H1 (cell line): ENCODE results near the gene REL. TPM values are rescaled to one million over a fixed set of nuclear protein-coding genes. Genes with fewer than 3 reads are reported as not detected.

Experiments used
- CTCF ChIA-PET: fragments of 300-600 bp; sonication (Branson Sonifier 250); formaldehyde crosslinking; loops from one replicate; lab custom pipeline; 2021; ENCODE audit not compliant: partially characterized antibody; lab: Charles Lee
- POLR2A ChIA-PET: fragments of 300-600 bp; sonication (Branson Sonifier 250); formaldehyde crosslinking; loops from one replicate; lab custom pipeline; 2021; ENCODE audit warnings: inconsistent platforms; ENCODE audit not compliant: partially characterized antibody; lab: Charles Lee
- DNase-seq, 2 experiments: peaks; one replicate each; pipeline versions ENCODE4 v3.0.0 to v3.0.0-alpha.2; 2010 to 2022; ENCODE audit warnings: low spot score in 2 of 2, low read depth in 1 of 2, mixed read lengths in 1 of 2
- FAIRE-seq: peaks from 2 replicates; lab custom pipeline; 2011; peaks lifted over from hg19 to GRCh38; lab: Jason Lieb, UNC
- H2AFZ ChIP-seq: 2 replicates; pipeline ENCODE4 v1.8.1; 2012; ENCODE audit warnings: low read length, inconsistent platforms
- H2AK5ac ChIP-seq: 2 replicates; pipeline ENCODE4 v1.6.1; 2013; ENCODE audit warnings: low read depth, low read length
- H2BK120ac ChIP-seq: replicated peaks from 2 replicates; pipeline ENCODE3; 2013; ENCODE audit warnings: low read depth, low read length, inconsistent platforms
- H2BK12ac ChIP-seq: 2 replicates; pipeline ENCODE4 v1.6.1; 2013; ENCODE audit warnings: low read depth, low read length
- H2BK15ac ChIP-seq: 2 replicates; pipeline ENCODE4 v1.6.1; 2013; ENCODE audit warnings: low read length
- H2BK20ac ChIP-seq: 2 replicates; pipeline ENCODE4 v1.6.1; 2013; ENCODE audit warnings: low read length
- H2BK5ac ChIP-seq: 2 replicates; pipeline ENCODE4 v1.6.1; 2013; ENCODE audit warnings: low read depth, low read length
- H3K14ac ChIP-seq: 2 replicates; pipeline ENCODE4 v1.6.1; 2013; ENCODE audit warnings: inconsistent platforms; ENCODE audit not compliant: insufficient read length
- H3K18ac ChIP-seq: 2 replicates; pipeline ENCODE4 v1.6.1; 2013; ENCODE audit warnings: low read length; ENCODE audit errors: extremely low read depth
- H3K23ac ChIP-seq: 2 replicates; pipeline ENCODE4 v1.6.1; 2013; ENCODE audit warnings: inconsistent platforms; ENCODE audit not compliant: insufficient read length
- H3K23me2 ChIP-seq: 2 replicates; pipeline ENCODE4 v1.6.1; 2013; ENCODE audit warnings: low read depth, low read length
- H3K27ac ChIP-seq: 2 replicates; pipeline ENCODE4 v1.6.1; 2011; ENCODE audit warnings: low read depth, low read length, inconsistent platforms
- H3K27me3 ChIP-seq, 4 experiments: replicated peaks in 1 of 4; 1 replicate in 1 of 4; 2 replicates in 3 of 4; pipeline versions ENCODE4 v1.6.1 to v1.8.1; 2011 to 2013; ENCODE audit warnings: low read length in 3 of 4, mild to moderate bottlenecking in 3 of 4, inconsistent platforms in 2 of 4, mixed read lengths in 2 of 4, moderate library complexity in 1 of 4; ENCODE audit not compliant: control insufficient read depth in 3 of 4, insufficient read depth in 3 of 4; ENCODE audit errors: extremely low read depth in 1 of 4
- H3K36me3 ChIP-seq, 4 experiments: 2 replicates each; pipeline versions ENCODE4 v1.6.1 to v1.8.1; 2011 to 2013; ENCODE audit warnings: mild to moderate bottlenecking in 4 of 4, low read length in 3 of 4, moderate library complexity in 2 of 4, control low read depth in 1 of 4, inconsistent platforms in 1 of 4; ENCODE audit not compliant: insufficient read depth in 4 of 4, control insufficient read depth in 2 of 4
- H3K4ac ChIP-seq: replicated peaks from 2 replicates; pipeline ENCODE3; 2013; ENCODE audit warnings: low read length, low read depth, mixed read lengths, inconsistent platforms; ENCODE audit not compliant: insufficient read length
- H3K4me1 ChIP-seq, 4 experiments: replicated peaks in 1 of 4; 1 replicate in 1 of 4; 2 replicates in 3 of 4; pipeline versions ENCODE4 v1.6.1 to v1.8.1; 2011 to 2013; ENCODE audit warnings: low read length in 3 of 4, inconsistent platforms in 2 of 4, mixed read lengths in 1 of 4; ENCODE audit not compliant: insufficient read depth in 4 of 4, control insufficient read depth in 3 of 4
- H3K4me2 ChIP-seq, 2 experiments: 2 replicates each; pipeline versions ENCODE4 v1.6.1 to v1.8.1; 2011 to 2013; ENCODE audit warnings: low read depth in 2 of 2, low read length in 2 of 2, control low read depth in 1 of 2, inconsistent platforms in 1 of 2, mild to moderate bottlenecking in 1 of 2; ENCODE audit not compliant: insufficient read depth in 1 of 2
- H3K4me3 ChIP-seq, 4 experiments: fragments of 200-600, 300-600 bp in 1 of 4; sonication (generic), shearing (Covaris generic), sonication (Bioruptor Twin) in 1 of 4; 2 replicates each; pipeline versions ENCODE4 v1.5.1 to v1.8.1; 2011 to 2016; ENCODE audit warnings: low read length in 4 of 4, low read depth in 3 of 4, control low read depth in 2 of 4, inconsistent platforms in 2 of 4, mild to moderate bottlenecking in 2 of 4, mixed read lengths in 1 of 4, moderate library complexity in 1 of 4; ENCODE audit not compliant: insufficient read depth in 2 of 4; ENCODE audit errors: extremely low read depth in 1 of 4
- H3K56ac ChIP-seq: replicated peaks from 2 replicates; pipeline ENCODE3; 2013; ENCODE audit warnings: low read depth, mild to moderate bottlenecking, mixed read lengths, low read length, inconsistent platforms; ENCODE audit not compliant: insufficient read length
- H3K79me1 ChIP-seq: 2 replicates; pipeline ENCODE4 v1.6.1; 2013; ENCODE audit warnings: low read depth, low read length, control low read depth
- H3K79me2 ChIP-seq, 2 experiments: 2 replicates each; pipeline versions ENCODE4 v1.6.1 to v1.8.1; 2012 to 2013; ENCODE audit warnings: low read length in 2 of 2, mild to moderate bottlenecking in 2 of 2, inconsistent platforms in 1 of 2; ENCODE audit not compliant: insufficient read depth in 2 of 2, control insufficient read depth in 1 of 2
- H3K9ac ChIP-seq, 4 experiments: replicated peaks in 1 of 4; 1 replicate in 1 of 4; 2 replicates in 3 of 4; pipeline versions ENCODE4 v1.6.1 to v1.8.1; 2011 to 2013; ENCODE audit warnings: low read depth in 3 of 4, low read length in 3 of 4, control low read depth in 2 of 4, mild to moderate bottlenecking in 2 of 4, moderate library complexity in 2 of 4, inconsistent platforms in 1 of 4; ENCODE audit errors: extremely low read depth in 1 of 4
- H3K9me3 ChIP-seq, 2 experiments: 2 replicates each; pipeline versions ENCODE4 v1.6.1 to v1.8.1; 2012 to 2013; ENCODE audit warnings: mild to moderate bottlenecking in 2 of 2, moderate library complexity in 2 of 2, control low read depth in 1 of 2, inconsistent platforms in 1 of 2, low read depth in 1 of 2, low read length in 1 of 2, mixed read lengths in 1 of 2; ENCODE audit not compliant: insufficient read depth in 2 of 2
- H4K20me1 ChIP-seq, 2 experiments: replicated peaks in 1 of 2; 2 replicates each; pipeline versions ENCODE3 to v1.8.1; 2011 to 2013; ENCODE audit warnings: inconsistent platforms in 2 of 2, low read length in 2 of 2, mild to moderate bottlenecking in 1 of 2; ENCODE audit not compliant: insufficient read depth in 2 of 2, control insufficient read depth in 1 of 2
- H4K5ac ChIP-seq: 2 replicates; pipeline ENCODE4 v1.6.1; 2013; ENCODE audit warnings: low read length, low read depth, mixed read lengths, inconsistent platforms; ENCODE audit not compliant: insufficient read length
- H4K8ac ChIP-seq: 2 replicates; pipeline ENCODE4 v1.8.0; 2013; ENCODE audit warnings: mild to moderate bottlenecking, moderate library complexity, low read length, inconsistent platforms; ENCODE audit not compliant: insufficient read depth; ENCODE audit errors: extremely low read depth
- H4K91ac ChIP-seq: replicated peaks from 2 replicates; pipeline ENCODE3; 2013; ENCODE audit warnings: low read length, mixed read lengths, inconsistent platforms; ENCODE audit not compliant: insufficient read length
- BRCA1 ChIP-seq: IDR thresholded peaks from 2 replicates; pipeline ENCODE4 v1.6.1; 2012; ENCODE audit warnings: low read depth, low read length, improper control_type of control experiment
- CHD2 ChIP-seq: IDR thresholded peaks from 2 replicates; pipeline ENCODE4 v1.6.1; 2012; ENCODE audit warnings: low read length, improper control_type of control experiment
- CTCF ChIP-seq, 3 experiments: IDR thresholded peaks; 1 replicate in 2 of 3; 2 replicates in 1 of 3; pipeline versions ENCODE4 v1.5.1 to v1.6.1; 2011; ENCODE audit warnings: low read length in 3 of 3, mild to moderate bottlenecking in 3 of 3, inconsistent platforms in 2 of 3, low read depth in 1 of 3, moderate library complexity in 1 of 3; ENCODE audit not compliant: insufficient read depth in 1 of 3; ENCODE audit errors: control extremely low read depth in 1 of 3
- GTF2F1 ChIP-seq: IDR thresholded peaks from 2 replicates; pipeline ENCODE4 v1.6.1; 2012; ENCODE audit warnings: low read depth, low read length, improper control_type of control experiment, borderline replicate concordance
- HDAC2 ChIP-seq, 2 experiments: fragments of 300-600 bp in 1 of 2; sonication (generic) in 1 of 2; IDR thresholded peaks; 2 replicates each; pipeline ENCODE4 v1.6.1; 2011 to 2012; ENCODE audit warnings: low read depth in 2 of 2, low read length in 2 of 2, mild to moderate bottlenecking in 2 of 2, moderate library complexity in 2 of 2, borderline replicate concordance in 1 of 2, inconsistent platforms in 1 of 2
- HDAC6 ChIP-seq: IDR thresholded peaks from one replicate; pipeline ENCODE4 v1.7.1; 2012; ENCODE audit warnings: low read depth, mild to moderate bottlenecking, inconsistent platforms, low read length, moderate library complexity
- JUN ChIP-seq: IDR thresholded peaks from 2 replicates; pipeline ENCODE4 v1.6.1; 2011; ENCODE audit warnings: low read depth, mild to moderate bottlenecking, improper control_type of control experiment, low read length
- MAFK ChIP-seq: IDR thresholded peaks from 2 replicates; pipeline ENCODE4 v1.6.1; 2012; ENCODE audit warnings: low read depth, mild to moderate bottlenecking, improper control_type of control experiment, low read length
- MAX ChIP-seq: IDR thresholded peaks from 2 replicates; pipeline ENCODE4 v1.6.1; 2012; ENCODE audit warnings: inconsistent platforms
- POLR2A ChIP-seq, 2 experiments: IDR thresholded peaks; 1 replicate in 1 of 2; 2 replicates in 1 of 2; pipeline ENCODE4 v1.6.1; 2011; ENCODE audit warnings: low read depth in 2 of 2, low read length in 2 of 2, mild to moderate bottlenecking in 2 of 2; ENCODE audit errors: control extremely low read depth in 1 of 2
- YY1 ChIP-seq: IDR thresholded peaks from 2 replicates; pipeline ENCODE4 v1.6.1; 2011; ENCODE audit warnings: low read depth, mild to moderate bottlenecking, low read length
- ZNF274 ChIP-seq: IDR thresholded peaks from 2 replicates; pipeline ENCODE4 v1.7.0; 2012; ENCODE audit warnings: low read length, borderline replicate concordance; ENCODE audit errors: extremely low read depth
- WGBS, 2 experiments: shearing (Covaris generic) in 1 of 2; methylation state at CpG; one replicate each; pipeline versions ENCODE4 v1.1.6 to v1.1.7; 2013 to 2015; ENCODE audit warnings: low lambda C conversion rate in 2 of 2, mixed read lengths in 2 of 2, inconsistent platforms in 1 of 2, low coverage in 1 of 2, missing lambda C conversion rate in 1 of 2; ENCODE audit not compliant: insufficient replicate concordance in 2 of 2, insufficient coverage in 1 of 2, insufficient read length in 1 of 2; ENCODE audit errors: extremely low coverage in 1 of 2, missing lambda C conversion rate in 1 of 2; 5-methylcytosine and 5-hydroxymethylcytosine counted together
- polyA plus RNA-seq, 7 experiments: library from polyadenylated mRNA; depleted of rRNA in 3 of 7; stranded (reverse) in 5 of 7; unstranded in 2 of 7; fragments of >200 nt in 5 of 7; fragments of 200-250 nt in 2 of 7; gene quantifications; 1 replicate in 5 of 7; 2 replicates in 1 of 7; 4 replicates in 1 of 7; pipeline versions ENCODE4 v1.2.1 to v1.2.3, GENCODE V29; 2011 to 2013; ENCODE audit warnings: missing spikeins in 2 of 7, mixed read lengths in 2 of 7
- total RNA-seq: library from RNA; stranded (reverse); fragmentation: NEBNext Ultra II Directional; extraction: Animal tissue kit (Norgen Biotek cat#: 25700); gene quantifications from 2 replicates; pipeline ENCODE4 v1.2.1, GENCODE V29; 2021

REL gene
- total and polyA plus RNA-seq, 2 of the 8 experiments (the other 6 are each of a cell fraction or from before 2014, with no cell fraction given), result 1.5 to 7.5 TPM

GRCh38 chr2:60844105-60844504 lies 37.3 kb upstream of the REL start:
- no peak overlapping the region for H3K9ac ChIP-seq
- no peaks in the 10 kb centered on the region for H3K79me2 ChIP-seq
- no peak overlapping the region for H2BK20ac ChIP-seq
- TF ChIP-seq BRCA1 (no peak), HDAC6 (no peak), YY1 (no peak), GTF2F1 (no peak), POLR2A (IDR thresholded peaks at IDR 0.05; ENCODE audit: control extremely low read depth in 1 of 2, low read depth in 2 of 2, low read length in 2 of 2) (no peak), CTCF (IDR thresholded peaks at IDR 0.05; ENCODE audit: control extremely low read depth in 1 of 3, insufficient read depth in 1 of 3, low read depth in 1 of 3, low read length in 3 of 3) (no peak), ZNF274 (no peak), JUN (no peak), MAFK (no peak), CHD2 (no peak), MAX (no peak), HDAC2 (IDR thresholded peaks at IDR 0.05; ENCODE audit: borderline replicate concordance in 1 of 2, low read depth in 2 of 2, low read length in 2 of 2) (no peak)
- TF ChIP-seq, all 59 proteins: peak for 0
- DNase-seq (no peak), FAIRE-seq (no peak)
- no peak overlapping the region for H4K91ac ChIP-seq
- no peaks in the 10 kb centered on the region for H3K9me3 ChIP-seq
- H3K27ac ChIP-seq, result no peak overlapping the region
- no peak overlapping the region for H2BK5ac ChIP-seq
- H3K23ac ChIP-seq, result no peak overlapping the region
- no peaks in the 10 kb centered on the region for H3K4me1 ChIP-seq
- H2AFZ ChIP-seq, result no peak overlapping the region
- no peak overlapping the region for H3K56ac ChIP-seq
- 96% methylated on average over 2 of the region's 2 CpGs; no CpG with 5 or more reads in 1 of the 2 experiments for WGBS, 2 experiments
- H3K23me2 ChIP-seq, result no peaks in the 10 kb centered on the region
- H3K27me3 ChIP-seq, result peaks cover 0 to 20% (median 11%) of the 10 kb centered on the region in 4 experiments; a peak in 6 of 7 replicates
- no peak overlapping the region for H4K5ac ChIP-seq
- CTCF ChIA-PET, result interaction anchor here (1.3 kb wide), 1 partner anchor 155 kb away, joined by 3 read pairs; no protein-coding TSS in a partner anchor
- H4K20me1 ChIP-seq, result no peaks in the 10 kb centered on the region
- H3K4ac ChIP-seq, result no peak overlapping the region
- no peak overlapping the region for H2BK15ac ChIP-seq
- H3K4me3 ChIP-seq, result no peak overlapping the region
- H3K36me3 ChIP-seq, result no peaks in the 10 kb centered on the region
- H3K79me1 ChIP-seq, result no peaks in the 10 kb centered on the region
- H3K4me2 ChIP-seq, result no peak overlapping the region
- no peak overlapping the region for H2BK12ac ChIP-seq
- H2BK120ac ChIP-seq, result no peak overlapping the region
- POLR2A ChIA-PET, result no interaction called here
- H3K18ac ChIP-seq, result no peak overlapping the region
- H3K14ac ChIP-seq, result no peak overlapping the region
- no peak overlapping the region for H2AK5ac ChIP-seq
- H4K8ac ChIP-seq, result no peak overlapping the region
